MM.1S (cell line): Measurements from ENCODE around the gene TXNRD1.

ENCODE experiments used
- DNase-seq: peaks from one replicate; pipeline ENCODE4 v3.0.0-alpha.2; 2015
- H2AFZ ChIP-seq: fragments of 300-600 bp; sonication (generic); 2 replicates; pipeline ENCODE4 v1.6.0; 2016; ENCODE audit warnings: antibody characterized with exemption, low read length
- H3F3A ChIP-seq: fragments of 300-600 bp; sonication (generic); 2 replicates; pipeline ENCODE4 v1.6.1; 2016; ENCODE audit warnings: mild to moderate bottlenecking, antibody characterized with exemption, low read length, moderate library complexity, mixed read lengths; ENCODE audit not compliant: insufficient read depth
- H3K27ac ChIP-seq: fragments of 300-600 bp; sonication (generic); 2 replicates; pipeline ENCODE4 v1.5.1; 2016; ENCODE audit warnings: mild to moderate bottlenecking, low read length
- H3K27me3 ChIP-seq: fragments of 300-600 bp; sonication (generic); replicated peaks from 2 replicates; pipeline ENCODE4 v1.6.0; 2016; ENCODE audit warnings: low read length; ENCODE audit not compliant: insufficient read depth
- H3K36me3 ChIP-seq: fragments of 300-600 bp; sonication (generic); replicated peaks from 2 replicates; pipeline ENCODE4 v1.6.1; 2016; ENCODE audit warnings: mild to moderate bottlenecking, low read length, mixed read lengths; ENCODE audit not compliant: insufficient read depth
- H3K4me1 ChIP-seq: fragments of 300-600 bp; sonication (generic); 2 replicates; pipeline ENCODE4 v1.6.1; 2016; ENCODE audit warnings: low read length, mixed read lengths
- H3K4me2 ChIP-seq: fragments of 300-600 bp; sonication (generic); 2 replicates; pipeline ENCODE4 v1.6.0; 2016; ENCODE audit warnings: low read depth, low read length
- H3K4me3 ChIP-seq: fragments of 300-600 bp; sonication (generic); 2 replicates; pipeline ENCODE4 v1.5.1; 2016; ENCODE audit warnings: low read length, mixed read lengths
- H3K79me2 ChIP-seq: fragments of 300-600 bp; sonication (generic); 2 replicates; pipeline ENCODE4 v1.6.1; 2016; ENCODE audit warnings: mixed run types, low read length, mixed read lengths
- H3K9ac ChIP-seq: fragments of 300-600 bp; sonication (generic); 2 replicates; pipeline ENCODE4 v1.6.1; 2016; ENCODE audit warnings: low read length, mixed read lengths
- H3K9me2 ChIP-seq: fragments of 300-600 bp; sonication (generic); replicated peaks from 2 replicates; pipeline ENCODE4 v1.6.1; 2016; ENCODE audit warnings: mild to moderate bottlenecking, low read length, mixed read lengths; ENCODE audit not compliant: insufficient read depth
- H3K9me3 ChIP-seq: fragments of 300-600 bp; sonication (generic); replicated peaks from 2 replicates; pipeline ENCODE4 v1.6.1; 2016; ENCODE audit warnings: mild to moderate bottlenecking, low read length, mixed read lengths; ENCODE audit not compliant: insufficient read depth
- H4K20me1 ChIP-seq: fragments of 300-600 bp; sonication (generic); 2 replicates; pipeline ENCODE4 v1.6.1; 2016; ENCODE audit warnings: mild to moderate bottlenecking, low read length, moderate library complexity, mixed read lengths; ENCODE audit not compliant: insufficient read depth
- EZH2 ChIP-seq: fragments of 300-600 bp; sonication (generic); optimal IDR thresholded peaks from 2 replicates; pipeline ENCODE3; 2017; ENCODE audit warnings: low read depth, mild to moderate bottlenecking, antibody characterized with exemption, low read length, mixed read lengths
- EZH2phosphoT487 ChIP-seq: fragments of 300-600 bp; sonication (generic); IDR thresholded peaks from 2 replicates; pipeline ENCODE4 v1.6.1; 2018; ENCODE audit warnings: antibody characterized with exemption, low read length
- TF ChIP-seq, protein P1 (sequence below): fragments of 300-600 bp; sonication (generic); IDR thresholded peaks from 2 replicates; pipeline ENCODE4 v1.5.1; 2016; ENCODE audit warnings: antibody characterized with exemption, low read length, mixed read lengths

The TXNRD1 gene

DNA sequence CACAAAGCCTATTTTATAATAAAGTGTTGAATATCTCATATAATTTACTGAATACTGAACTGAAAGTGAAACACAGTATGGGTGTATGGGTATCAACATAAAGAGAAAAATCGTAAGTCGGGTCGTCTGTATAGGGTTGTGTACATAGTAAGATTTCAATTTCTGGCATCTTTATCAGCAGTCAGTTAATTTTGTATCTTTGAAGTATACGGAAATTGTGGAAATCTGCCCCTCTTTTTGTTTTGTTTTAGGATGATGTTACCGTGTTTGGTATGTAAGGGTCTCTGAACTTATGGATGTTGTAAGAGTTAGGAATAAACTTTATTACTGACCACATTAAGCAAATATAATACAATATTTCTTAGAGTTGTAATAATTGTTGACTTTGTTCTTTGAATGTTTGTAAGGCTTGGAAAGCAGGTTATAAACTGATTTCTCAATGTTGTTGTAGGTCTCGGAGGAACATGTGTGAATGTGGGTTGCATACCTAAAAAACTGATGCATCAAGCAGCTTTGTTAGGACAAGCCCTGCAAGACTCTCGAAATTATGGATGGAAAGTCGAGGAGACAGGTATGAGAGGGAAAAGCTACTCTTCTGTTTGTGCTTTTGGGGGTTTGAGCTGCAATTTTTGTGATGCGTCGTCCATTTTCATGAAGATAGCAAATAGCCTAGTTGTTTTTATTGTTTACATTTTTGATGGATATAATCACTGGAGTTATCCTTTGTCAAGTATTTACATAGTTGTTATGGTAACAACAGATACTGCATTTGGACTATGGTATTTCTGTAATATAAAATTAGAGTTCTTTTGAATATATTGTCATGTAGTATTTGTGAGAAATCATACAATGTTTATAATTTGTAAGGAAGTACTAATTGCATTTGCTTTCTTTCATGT, 100.0 kb downstream of the TXNRD1 start:
- no peak overlapping the region for H2AFZ ChIP-seq
- DNase-seq, result no peak
- peaks cover 56% of the 10 kb centered on the region for H3K79me2 ChIP-seq
- H3F3A ChIP-seq, result no peaks in the 10 kb centered on the region
- no peak overlapping the region for H3K4me2 ChIP-seq
- 0 out of 2 replicates have a peak, but pooled peaks cover 5% of the 10 kb centered on the region for H4K20me1 ChIP-seq
- H3K9ac ChIP-seq, result no peak overlapping the region
- H3K36me3 ChIP-seq, result peaks cover 26% of the 10 kb centered on the region; the same call in 1 of the 2 replicates
- no peaks in the 10 kb centered on the region for H3K27me3 ChIP-seq
- no peak overlapping the region for H3K27ac ChIP-seq
- H3K9me3 ChIP-seq, result no peaks in the 10 kb centered on the region
- H3K9me2 ChIP-seq, result no peaks in the 10 kb centered on the region
- no peak overlapping the region for H3K4me3 ChIP-seq
- H3K4me1 ChIP-seq, result no peaks in the 10 kb centered on the region
- TF ChIP-seq EZH2 (no peak), EZH2phosphoT487 (no peak)
- TF ChIP-seq, protein P1, sequence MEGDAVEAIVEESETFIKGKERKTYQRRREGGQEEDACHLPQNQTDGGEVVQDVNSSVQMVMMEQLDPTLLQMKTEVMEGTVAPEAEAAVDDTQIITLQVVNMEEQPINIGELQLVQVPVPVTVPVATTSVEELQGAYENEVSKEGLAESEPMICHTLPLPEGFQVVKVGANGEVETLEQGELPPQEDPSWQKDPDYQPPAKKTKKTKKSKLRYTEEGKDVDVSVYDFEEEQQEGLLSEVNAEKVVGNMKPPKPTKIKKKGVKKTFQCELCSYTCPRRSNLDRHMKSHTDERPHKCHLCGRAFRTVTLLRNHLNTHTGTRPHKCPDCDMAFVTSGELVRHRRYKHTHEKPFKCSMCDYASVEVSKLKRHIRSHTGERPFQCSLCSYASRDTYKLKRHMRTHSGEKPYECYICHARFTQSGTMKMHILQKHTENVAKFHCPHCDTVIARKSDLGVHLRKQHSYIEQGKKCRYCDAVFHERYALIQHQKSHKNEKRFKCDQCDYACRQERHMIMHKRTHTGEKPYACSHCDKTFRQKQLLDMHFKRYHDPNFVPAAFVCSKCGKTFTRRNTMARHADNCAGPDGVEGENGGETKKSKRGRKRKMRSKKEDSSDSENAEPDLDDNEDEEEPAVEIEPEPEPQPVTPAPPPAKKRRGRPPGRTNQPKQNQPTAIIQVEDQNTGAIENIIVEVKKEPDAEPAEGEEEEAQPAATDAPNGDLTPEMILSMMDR, result no peak

DNA sequence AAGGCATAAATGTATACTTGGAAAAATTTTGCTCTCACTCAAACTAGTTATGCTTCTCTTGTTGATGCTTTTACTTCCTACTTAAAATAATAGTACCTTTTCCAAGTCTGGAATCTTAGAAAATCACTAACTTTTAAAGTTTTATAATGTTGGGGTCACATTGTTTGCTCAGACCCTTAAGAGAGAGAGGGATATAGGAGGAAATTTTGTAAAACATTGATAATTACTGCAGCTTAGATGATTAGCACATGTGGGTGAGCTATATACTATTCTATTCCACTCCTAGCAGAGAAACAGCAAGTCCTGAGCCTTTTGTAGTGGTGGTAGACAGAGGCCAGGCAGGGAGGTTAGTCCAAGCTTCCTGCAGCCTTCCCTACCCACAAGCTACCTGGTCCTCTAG, 101.4 kb downstream of the TXNRD1 start:
- Histone ChIP-seq H3K79me2 (peaks cover 57% of the 10 kb centered on the region), H4K20me1 (peaks cover 5% of the 10 kb centered on the region; the same call in 1 of the 2 replicates), H2AFZ (no peak overlapping the region), H3K9me2 (no peaks in the 10 kb centered on the region), H3F3A (no peaks in the 10 kb centered on the region), H3K36me3 (peaks cover 33% of the 10 kb centered on the region; the same call in 1 of the 2 replicates), H3K4me2 (no peak overlapping the region), H3K9ac (no peak overlapping the region), H3K4me1 (no peaks in the 10 kb centered on the region), H3K27me3 (no peaks in the 10 kb centered on the region), H3K27ac (no peak overlapping the region), H3K4me3 (no peak overlapping the region), H3K9me3 (no peaks in the 10 kb centered on the region)
- no peak for DNase-seq
- no peak for TF ChIP-seq EZH2
- TF ChIP-seq, protein P1, result no peak
- no peak for TF ChIP-seq EZH2phosphoT487

DNA sequence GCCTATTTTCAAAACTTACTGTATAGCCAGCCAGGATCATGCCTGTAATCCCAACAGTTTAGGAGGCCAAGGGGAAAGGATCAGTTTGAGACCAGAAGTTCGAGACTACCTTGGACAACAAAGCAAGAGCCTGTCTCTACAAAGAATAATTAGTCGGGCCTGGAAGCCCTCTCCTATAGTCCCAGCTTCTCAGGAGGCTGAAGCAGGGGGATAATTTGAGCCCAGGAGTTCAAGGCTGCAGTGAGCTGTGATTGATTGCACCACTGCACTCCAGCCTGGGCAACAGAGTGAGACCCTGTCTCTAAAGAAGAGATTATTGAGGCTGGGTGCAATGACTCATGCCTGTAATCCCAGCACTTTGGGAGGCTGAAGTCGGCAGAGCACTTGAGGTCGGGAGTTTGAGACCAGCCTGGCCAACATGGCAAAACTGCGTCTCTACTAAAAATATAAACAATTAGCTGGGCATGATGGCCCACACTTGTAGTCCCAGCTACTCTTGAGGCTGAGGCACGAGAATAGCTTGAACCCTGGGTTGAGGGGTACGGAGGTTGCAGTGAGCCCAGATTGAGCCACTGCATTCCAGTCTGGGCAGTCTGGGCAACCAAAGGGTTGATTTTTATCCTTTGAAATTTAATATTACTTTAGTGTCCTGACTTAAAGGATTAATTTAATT, 102.1 kb downstream of the TXNRD1 start:
- Histone ChIP-seq H3K4me1 (no peaks in the 10 kb centered on the region), H3K27ac (no peak overlapping the region), H3K9ac (no peak overlapping the region), H3K27me3 (no peaks in the 10 kb centered on the region), H2AFZ (no peak overlapping the region), H3K4me2 (no peak overlapping the region), H3K4me3 (no peak overlapping the region), H3F3A (no peaks in the 10 kb centered on the region), H3K9me2 (no peaks in the 10 kb centered on the region), H3K79me2 (peaks cover 51% of the 10 kb centered on the region), H3K9me3 (no peaks in the 10 kb centered on the region), H4K20me1 (peaks cover 5% of the 10 kb centered on the region; the same call in 1 of the 2 replicates), H3K36me3 (peaks cover 30% of the 10 kb centered on the region; the same call in 1 of the 2 replicates)
- no peak for TF ChIP-seq EZH2
- TF ChIP-seq, protein P1, result no peak
- no peak for TF ChIP-seq EZH2phosphoT487
- DNase-seq, result no peak
